ENCODE measurements around the gene SCFD2. TPM values are rescaled to one million over a fixed set of nuclear protein-coding genes. Genes with fewer than 3 reads are reported as not detected.

The SCFD2 gene
- total RNA-seq, 1 experiment from 2014 or later: 12.4 TPM

GRCh38 chr4:53354012-53354722 is 11.7 kb downstream of the SCFD2 start:
- no peak overlapping the region for H3K27ac Mint-ChIP-seq
- H3K27me3 Mint-ChIP-seq (ENCODE audit: low read depth): no peaks in the 10 kb centered on the region
- POLR2A ChIA-PET: no interaction called here
- CTCF ChIA-PET: interaction anchor here (0.6 to 1.2 kb wide), 2 partner anchors 97 to 880 kb away, joined by 3 read pairs; no protein-coding TSS in a partner anchor
- H3K4me1 Mint-ChIP-seq: no peaks in the 10 kb centered on the region
- DNase-seq (ENCODE audit: low spot score) (no peak), ATAC-seq (no peak)
- H3K4me3 Mint-ChIP-seq: no peak overlapping the region
- TF ChIP-seq HMGA2 (CRISPR knock-in tag; IDR thresholded peaks at IDR 0.05) (no peak), MYBL2 (CRISPR knock-in tag; IDR thresholded peaks at IDR 0.05) (no peak), GRHL2 (CRISPR knock-in tag; IDR thresholded peaks at IDR 0.05; ENCODE audit: insufficient replicate concordance, severe bottlenecking) (no peak), FOXJ3 (CRISPR knock-in tag; IDR thresholded peaks at IDR 0.05; ENCODE audit: borderline replicate concordance) (no peak), CBFB (CRISPR knock-in tag; IDR thresholded peaks at IDR 0.05; ENCODE audit: low read depth) (no peak), ZNF121 (CRISPR knock-in tag; IDR thresholded peaks at IDR 0.05) (no peak), MLX (CRISPR knock-in tag; IDR thresholded peaks at IDR 0.05) (no peak), NR2C2 (CRISPR knock-in tag; IDR thresholded peaks at IDR 0.05) (no peak), ELF4 (CRISPR knock-in tag; IDR thresholded peaks at IDR 0.05; ENCODE audit: low read depth) (no peak), CREM (CRISPR knock-in tag; IDR thresholded peaks at IDR 0.05) (no peak), SP1 (CRISPR knock-in tag; conservative IDR thresholded peaks at IDR 0.05) (no peak), ATF1 (CRISPR knock-in tag; IDR thresholded peaks at IDR 0.05) (no peak), TEAD4 (CRISPR knock-in tag; IDR thresholded peaks at IDR 0.05) (no peak), ZNF281 (CRISPR knock-in tag; IDR thresholded peaks at IDR 0.05) (no peak), CREB1 (CRISPR knock-in tag; IDR thresholded peaks at IDR 0.05) (no peak), FOXP1 (CRISPR knock-in tag; IDR thresholded peaks at IDR 0.05; ENCODE audit: borderline replicate concordance) (no peak), IRF2 (CRISPR knock-in tag; IDR thresholded peaks at IDR 0.05; ENCODE audit: borderline replicate concordance, low read depth) (no peak)
- TF ChIP-seq, protein P1, sequence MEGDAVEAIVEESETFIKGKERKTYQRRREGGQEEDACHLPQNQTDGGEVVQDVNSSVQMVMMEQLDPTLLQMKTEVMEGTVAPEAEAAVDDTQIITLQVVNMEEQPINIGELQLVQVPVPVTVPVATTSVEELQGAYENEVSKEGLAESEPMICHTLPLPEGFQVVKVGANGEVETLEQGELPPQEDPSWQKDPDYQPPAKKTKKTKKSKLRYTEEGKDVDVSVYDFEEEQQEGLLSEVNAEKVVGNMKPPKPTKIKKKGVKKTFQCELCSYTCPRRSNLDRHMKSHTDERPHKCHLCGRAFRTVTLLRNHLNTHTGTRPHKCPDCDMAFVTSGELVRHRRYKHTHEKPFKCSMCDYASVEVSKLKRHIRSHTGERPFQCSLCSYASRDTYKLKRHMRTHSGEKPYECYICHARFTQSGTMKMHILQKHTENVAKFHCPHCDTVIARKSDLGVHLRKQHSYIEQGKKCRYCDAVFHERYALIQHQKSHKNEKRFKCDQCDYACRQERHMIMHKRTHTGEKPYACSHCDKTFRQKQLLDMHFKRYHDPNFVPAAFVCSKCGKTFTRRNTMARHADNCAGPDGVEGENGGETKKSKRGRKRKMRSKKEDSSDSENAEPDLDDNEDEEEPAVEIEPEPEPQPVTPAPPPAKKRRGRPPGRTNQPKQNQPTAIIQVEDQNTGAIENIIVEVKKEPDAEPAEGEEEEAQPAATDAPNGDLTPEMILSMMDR (IDR thresholded peaks at IDR 0.05): no peak
- TF ChIP-seq, protein P2, sequence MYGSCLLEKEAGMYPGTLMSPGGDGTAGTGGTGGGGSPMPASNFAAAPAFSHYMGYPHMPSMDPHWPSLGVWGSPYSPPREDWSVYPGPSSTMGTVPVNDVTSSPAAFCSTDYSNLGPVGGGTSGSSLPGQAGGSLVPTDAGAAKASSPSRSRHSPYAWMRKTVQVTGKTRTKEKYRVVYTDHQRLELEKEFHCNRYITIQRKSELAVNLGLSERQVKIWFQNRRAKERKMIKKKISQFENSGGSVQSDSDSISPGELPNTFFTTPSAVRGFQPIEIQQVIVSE (CRISPR knock-in tag; IDR thresholded peaks at IDR 0.05; ENCODE audit: borderline replicate concordance): no peak
- H3K9me3 Mint-ChIP-seq: peaks cover 25% of the 10 kb centered on the region
- peaks cover 33% of the 10 kb centered on the region for H3K36me3 Mint-ChIP-seq

- H3K27me3 Mint-ChIP-seq (ENCODE audit: low read depth): no peaks in the 10 kb centered on the region
- DNase-seq (ENCODE audit: low spot score): no peak
- peaks cover 23% of the 10 kb centered on the region for H3K9me3 Mint-ChIP-seq
- no peak overlapping the region for H3K27ac Mint-ChIP-seq
- no peaks in the 10 kb centered on the region for H3K4me1 Mint-ChIP-seq
- ChIA-PET CTCF (no interaction called here), POLR2A (no interaction called here)
- H3K36me3 Mint-ChIP-seq: peaks cover 22% of the 10 kb centered on the region
- H3K4me3 Mint-ChIP-seq: no peak overlapping the region
- no peak for ATAC-seq
- TF ChIP-seq, protein P3, sequence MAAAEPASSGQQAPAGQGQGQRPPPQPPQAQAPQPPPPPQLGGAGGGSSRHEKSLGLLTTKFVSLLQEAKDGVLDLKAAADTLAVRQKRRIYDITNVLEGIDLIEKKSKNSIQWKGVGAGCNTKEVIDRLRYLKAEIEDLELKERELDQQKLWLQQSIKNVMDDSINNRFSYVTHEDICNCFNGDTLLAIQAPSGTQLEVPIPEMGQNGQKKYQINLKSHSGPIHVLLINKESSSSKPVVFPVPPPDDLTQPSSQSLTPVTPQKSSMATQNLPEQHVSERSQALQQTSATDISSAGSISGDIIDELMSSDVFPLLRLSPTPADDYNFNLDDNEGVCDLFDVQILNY (CRISPR knock-in tag; IDR thresholded peaks at IDR 0.05): no peak
- TF ChIP-seq ZNF425 (CRISPR knock-in tag; conservative IDR thresholded peaks at IDR 0.05) (no peak), OVOL2 (CRISPR knock-in tag; IDR thresholded peaks at IDR 0.05; ENCODE audit: borderline replicate concordance) (no peak), SP1 (CRISPR knock-in tag; conservative IDR thresholded peaks at IDR 0.05) (no peak), CREB1 (CRISPR knock-in tag; IDR thresholded peaks at IDR 0.05) (no peak), JUN (CRISPR knock-in tag; IDR thresholded peaks at IDR 0.05) (no peak)
- TF ChIP-seq, protein P4, sequence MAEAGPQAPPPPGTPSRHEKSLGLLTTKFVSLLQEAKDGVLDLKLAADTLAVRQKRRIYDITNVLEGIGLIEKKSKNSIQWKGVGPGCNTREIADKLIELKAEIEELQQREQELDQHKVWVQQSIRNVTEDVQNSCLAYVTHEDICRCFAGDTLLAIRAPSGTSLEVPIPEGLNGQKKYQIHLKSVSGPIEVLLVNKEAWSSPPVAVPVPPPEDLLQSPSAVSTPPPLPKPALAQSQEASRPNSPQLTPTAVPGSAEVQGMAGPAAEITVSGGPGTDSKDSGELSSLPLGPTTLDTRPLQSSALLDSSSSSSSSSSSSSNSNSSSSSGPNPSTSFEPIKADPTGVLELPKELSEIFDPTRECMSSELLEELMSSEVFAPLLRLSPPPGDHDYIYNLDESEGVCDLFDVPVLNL (CRISPR knock-in tag; IDR thresholded peaks at IDR 0.05; ENCODE audit: borderline replicate concordance, low read depth): no peak
Measured at GRCh38 chr4:53349091-53349491, 16.8 kb downstream of the SCFD2 start.

All from WTC11 (cell line).